H1 (cell line): Measurements from ENCODE around the gene PRRT1B. TPM values are rescaled to one million over a fixed set of nuclear protein-coding genes. Genes with fewer than 3 reads are reported as not detected.

Experiments used
- CTCF ChIA-PET: fragments of 300-600 bp; sonication (Branson Sonifier 250); formaldehyde crosslinking; loops from one replicate; lab custom pipeline; 2021; ENCODE audit not compliant: partially characterized antibody; lab: Charles Lee
- POLR2A ChIA-PET: fragments of 300-600 bp; sonication (Branson Sonifier 250); formaldehyde crosslinking; loops from one replicate; lab custom pipeline; 2021; ENCODE audit warnings: inconsistent platforms; ENCODE audit not compliant: partially characterized antibody; lab: Charles Lee
- DNase-seq, 2 experiments: peaks; one replicate each; pipeline versions ENCODE4 v3.0.0 to v3.0.0-alpha.2; 2010 to 2022; ENCODE audit warnings: low spot score in 2 of 2, low read depth in 1 of 2, mixed read lengths in 1 of 2
- FAIRE-seq: peaks from 2 replicates; lab custom pipeline; 2011; peaks lifted over from hg19 to GRCh38; lab: Jason Lieb, UNC
- H2AFZ ChIP-seq: 2 replicates; pipeline ENCODE4 v1.8.1; 2012; ENCODE audit warnings: low read length, inconsistent platforms
- H2AK5ac ChIP-seq: 2 replicates; pipeline ENCODE4 v1.6.1; 2013; ENCODE audit warnings: low read depth, low read length
- H2BK120ac ChIP-seq: replicated peaks from 2 replicates; pipeline ENCODE3; 2013; ENCODE audit warnings: low read depth, low read length, inconsistent platforms
- H2BK12ac ChIP-seq: 2 replicates; pipeline ENCODE4 v1.6.1; 2013; ENCODE audit warnings: low read depth, low read length
- H2BK15ac ChIP-seq: 2 replicates; pipeline ENCODE4 v1.6.1; 2013; ENCODE audit warnings: low read length
- H2BK20ac ChIP-seq: 2 replicates; pipeline ENCODE4 v1.6.1; 2013; ENCODE audit warnings: low read length
- H2BK5ac ChIP-seq: 2 replicates; pipeline ENCODE4 v1.6.1; 2013; ENCODE audit warnings: low read depth, low read length
- H3K14ac ChIP-seq: 2 replicates; pipeline ENCODE4 v1.6.1; 2013; ENCODE audit warnings: inconsistent platforms; ENCODE audit not compliant: insufficient read length
- H3K18ac ChIP-seq: 2 replicates; pipeline ENCODE4 v1.6.1; 2013; ENCODE audit warnings: low read length; ENCODE audit errors: extremely low read depth
- H3K23ac ChIP-seq: 2 replicates; pipeline ENCODE4 v1.6.1; 2013; ENCODE audit warnings: inconsistent platforms; ENCODE audit not compliant: insufficient read length
- H3K23me2 ChIP-seq: 2 replicates; pipeline ENCODE4 v1.6.1; 2013; ENCODE audit warnings: low read depth, low read length
- H3K27ac ChIP-seq: 2 replicates; pipeline ENCODE4 v1.6.1; 2011; ENCODE audit warnings: low read depth, low read length, inconsistent platforms
- H3K27me3 ChIP-seq, 4 experiments: replicated peaks in 1 of 4; 1 replicate in 1 of 4; 2 replicates in 3 of 4; pipeline versions ENCODE4 v1.6.1 to v1.8.1; 2011 to 2013; ENCODE audit warnings: low read length in 3 of 4, mild to moderate bottlenecking in 3 of 4, inconsistent platforms in 2 of 4, mixed read lengths in 2 of 4, moderate library complexity in 1 of 4; ENCODE audit not compliant: control insufficient read depth in 3 of 4, insufficient read depth in 3 of 4; ENCODE audit errors: extremely low read depth in 1 of 4
- H3K36me3 ChIP-seq, 4 experiments: 2 replicates each; pipeline versions ENCODE4 v1.6.1 to v1.8.1; 2011 to 2013; ENCODE audit warnings: mild to moderate bottlenecking in 4 of 4, low read length in 3 of 4, moderate library complexity in 2 of 4, control low read depth in 1 of 4, inconsistent platforms in 1 of 4; ENCODE audit not compliant: insufficient read depth in 4 of 4, control insufficient read depth in 2 of 4
- H3K4ac ChIP-seq: replicated peaks from 2 replicates; pipeline ENCODE3; 2013; ENCODE audit warnings: low read length, low read depth, mixed read lengths, inconsistent platforms; ENCODE audit not compliant: insufficient read length
- H3K4me1 ChIP-seq, 4 experiments: replicated peaks in 1 of 4; 1 replicate in 1 of 4; 2 replicates in 3 of 4; pipeline versions ENCODE4 v1.6.1 to v1.8.1; 2011 to 2013; ENCODE audit warnings: low read length in 3 of 4, inconsistent platforms in 2 of 4, mixed read lengths in 1 of 4; ENCODE audit not compliant: insufficient read depth in 4 of 4, control insufficient read depth in 3 of 4
- H3K4me2 ChIP-seq, 2 experiments: 2 replicates each; pipeline versions ENCODE4 v1.6.1 to v1.8.1; 2011 to 2013; ENCODE audit warnings: low read depth in 2 of 2, low read length in 2 of 2, control low read depth in 1 of 2, inconsistent platforms in 1 of 2, mild to moderate bottlenecking in 1 of 2; ENCODE audit not compliant: insufficient read depth in 1 of 2
- H3K4me3 ChIP-seq, 4 experiments: fragments of 200-600, 300-600 bp in 1 of 4; sonication (generic), shearing (Covaris generic), sonication (Bioruptor Twin) in 1 of 4; 2 replicates each; pipeline versions ENCODE4 v1.5.1 to v1.8.1; 2011 to 2016; ENCODE audit warnings: low read length in 4 of 4, low read depth in 3 of 4, control low read depth in 2 of 4, inconsistent platforms in 2 of 4, mild to moderate bottlenecking in 2 of 4, mixed read lengths in 1 of 4, moderate library complexity in 1 of 4; ENCODE audit not compliant: insufficient read depth in 2 of 4; ENCODE audit errors: extremely low read depth in 1 of 4
- H3K56ac ChIP-seq: replicated peaks from 2 replicates; pipeline ENCODE3; 2013; ENCODE audit warnings: low read depth, mild to moderate bottlenecking, mixed read lengths, low read length, inconsistent platforms; ENCODE audit not compliant: insufficient read length
- H3K79me1 ChIP-seq: 2 replicates; pipeline ENCODE4 v1.6.1; 2013; ENCODE audit warnings: low read depth, low read length, control low read depth
- H3K79me2 ChIP-seq, 2 experiments: 2 replicates each; pipeline versions ENCODE4 v1.6.1 to v1.8.1; 2012 to 2013; ENCODE audit warnings: low read length in 2 of 2, mild to moderate bottlenecking in 2 of 2, inconsistent platforms in 1 of 2; ENCODE audit not compliant: insufficient read depth in 2 of 2, control insufficient read depth in 1 of 2
- H3K9ac ChIP-seq, 4 experiments: replicated peaks in 1 of 4; 1 replicate in 1 of 4; 2 replicates in 3 of 4; pipeline versions ENCODE4 v1.6.1 to v1.8.1; 2011 to 2013; ENCODE audit warnings: low read depth in 3 of 4, low read length in 3 of 4, control low read depth in 2 of 4, mild to moderate bottlenecking in 2 of 4, moderate library complexity in 2 of 4, inconsistent platforms in 1 of 4; ENCODE audit errors: extremely low read depth in 1 of 4
- H3K9me3 ChIP-seq, 2 experiments: 2 replicates each; pipeline versions ENCODE4 v1.6.1 to v1.8.1; 2012 to 2013; ENCODE audit warnings: mild to moderate bottlenecking in 2 of 2, moderate library complexity in 2 of 2, control low read depth in 1 of 2, inconsistent platforms in 1 of 2, low read depth in 1 of 2, low read length in 1 of 2, mixed read lengths in 1 of 2; ENCODE audit not compliant: insufficient read depth in 2 of 2
- H4K20me1 ChIP-seq, 2 experiments: replicated peaks in 1 of 2; 2 replicates each; pipeline versions ENCODE3 to v1.8.1; 2011 to 2013; ENCODE audit warnings: inconsistent platforms in 2 of 2, low read length in 2 of 2, mild to moderate bottlenecking in 1 of 2; ENCODE audit not compliant: insufficient read depth in 2 of 2, control insufficient read depth in 1 of 2
- H4K5ac ChIP-seq: 2 replicates; pipeline ENCODE4 v1.6.1; 2013; ENCODE audit warnings: low read length, low read depth, mixed read lengths, inconsistent platforms; ENCODE audit not compliant: insufficient read length
- H4K8ac ChIP-seq: 2 replicates; pipeline ENCODE4 v1.8.0; 2013; ENCODE audit warnings: mild to moderate bottlenecking, moderate library complexity, low read length, inconsistent platforms; ENCODE audit not compliant: insufficient read depth; ENCODE audit errors: extremely low read depth
- H4K91ac ChIP-seq: replicated peaks from 2 replicates; pipeline ENCODE3; 2013; ENCODE audit warnings: low read length, mixed read lengths, inconsistent platforms; ENCODE audit not compliant: insufficient read length
- KDM1A ChIP-seq: fragments of 200-600, 300-600 bp; sonication (generic); IDR thresholded peaks from 2 replicates; pipeline ENCODE4 v1.7.1; 2016; ENCODE audit warnings: mild to moderate bottlenecking, low read length, borderline replicate concordance
- WGBS, 2 experiments: shearing (Covaris generic) in 1 of 2; methylation state at CpG; one replicate each; pipeline versions ENCODE4 v1.1.6 to v1.1.7; 2013 to 2015; ENCODE audit warnings: low lambda C conversion rate in 2 of 2, mixed read lengths in 2 of 2, inconsistent platforms in 1 of 2, low coverage in 1 of 2, missing lambda C conversion rate in 1 of 2; ENCODE audit not compliant: insufficient replicate concordance in 2 of 2, insufficient coverage in 1 of 2, insufficient read length in 1 of 2; ENCODE audit errors: extremely low coverage in 1 of 2, missing lambda C conversion rate in 1 of 2; 5-methylcytosine and 5-hydroxymethylcytosine counted together
- polyA plus RNA-seq, 7 experiments: library from polyadenylated mRNA; depleted of rRNA in 3 of 7; stranded (reverse) in 5 of 7; unstranded in 2 of 7; fragments of >200 nt in 5 of 7; fragments of 200-250 nt in 2 of 7; gene quantifications; 1 replicate in 5 of 7; 2 replicates in 1 of 7; 4 replicates in 1 of 7; pipeline versions ENCODE4 v1.2.1 to v1.2.3, GENCODE V29; 2011 to 2013; ENCODE audit warnings: missing spikeins in 2 of 7, mixed read lengths in 2 of 7
- total RNA-seq: library from RNA; stranded (reverse); fragmentation: NEBNext Ultra II Directional; extraction: Animal tissue kit (Norgen Biotek cat#: 25700); gene quantifications from 2 replicates; pipeline ENCODE4 v1.2.1, GENCODE V29; 2021

Gene PRRT1B
- total and polyA plus RNA-seq, 2 of the 8 experiments (the other 6 are each of a cell fraction or from before 2014, with no cell fraction given), result 0.30 to 1.2 TPM

DNA sequence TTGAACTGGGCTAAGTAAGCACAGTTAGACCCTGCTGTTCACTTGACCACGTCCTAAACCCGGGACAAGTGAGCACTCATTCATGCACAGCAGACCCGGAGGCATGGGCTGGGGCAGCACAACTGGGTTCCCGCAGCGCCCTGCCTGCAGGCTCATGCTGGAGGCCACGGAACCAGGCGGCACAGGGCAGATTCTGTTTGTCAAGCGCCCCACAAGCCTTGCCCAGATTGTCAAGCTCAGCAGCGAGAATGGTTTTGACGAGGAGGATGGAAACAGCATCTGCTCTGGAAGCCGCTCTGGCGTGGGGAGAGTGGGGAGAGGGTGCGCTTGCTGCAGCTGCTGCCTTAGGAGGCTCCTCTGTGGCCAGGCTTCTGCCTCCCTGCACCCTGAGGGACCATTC is 32.7 kb downstream of the PRRT1B start:
- WGBS, 2 experiments, result 95% methylated on average over 13 of the region's 13 CpGs; no CpG with 5 or more reads in 1 of the 2 experiments
- no peak overlapping the region for H2BK15ac ChIP-seq
- H3K9ac ChIP-seq, result no peak overlapping the region
- no peak overlapping the region for H2BK20ac ChIP-seq
- ChIA-PET POLR2A (no interaction called here), CTCF (interaction anchor here (0.8 to 2.7 kb wide), 8 partner anchors 11 to 177 kb away, joined by 3 to 10 read pairs (median 3); no protein-coding TSS in a partner anchor)
- H4K20me1 ChIP-seq, result peaks cover 0 to 7% of the 10 kb centered on the region in 2 experiments
- H3K18ac ChIP-seq, result no peak overlapping the region
- no peak overlapping the region for H3K23ac ChIP-seq
- no peak overlapping the region for H3K14ac ChIP-seq
- H3K27me3 ChIP-seq, result no peaks in the 10 kb centered on the region
- H3K4me2 ChIP-seq, result no peak overlapping the region
- H3K36me3 ChIP-seq, result peaks cover 0 to 6% (median 2%) of the 10 kb centered on the region in 4 experiments; a peak in 3 of 8 replicates
- no peaks in the 10 kb centered on the region; a peak in 1 of 7 replicates for H3K4me1 ChIP-seq
- H3K56ac ChIP-seq, result no peak overlapping the region
- no peak overlapping the region for H2BK120ac ChIP-seq
- no peak overlapping the region for H2BK12ac ChIP-seq
- H3K23me2 ChIP-seq, result no peaks in the 10 kb centered on the region
- TF ChIP-seq KDM1A, result no peak
- H2BK5ac ChIP-seq, result 0 out of 2 replicates have a peak overlapping the region, but pooled peaks have one; percentile 35
- H4K8ac ChIP-seq, result no peak overlapping the region
- no peak overlapping the region for H3K4me3 ChIP-seq
- H3K79me2 ChIP-seq, result no peaks in the 10 kb centered on the region
- no peaks in the 10 kb centered on the region for H3K9me3 ChIP-seq
- FAIRE-seq (no peak), DNase-seq (no peak)
- no peak overlapping the region for H4K91ac ChIP-seq
- no peak overlapping the region for H3K27ac ChIP-seq
- H2AK5ac ChIP-seq, result no peak overlapping the region
- no peak overlapping the region for H2AFZ ChIP-seq
- H3K4ac ChIP-seq, result no peak overlapping the region
- no peaks in the 10 kb centered on the region for H3K79me1 ChIP-seq
- H4K5ac ChIP-seq, result no peak overlapping the region
